ENCODE data around the gene RNF144A. TPM values are rescaled to one million over a fixed set of nuclear protein-coding genes. Genes with fewer than 3 reads are reported as not detected.
A peak's percentile ranks its signal among the peaks of the same experiment; 100 is the strongest.

Gene RNF144A
- total and polyA plus RNA-seq, 10 of the 15 experiments (the other 5 are each of a cell fraction or from before 2014, with no cell fraction given) = 0.02 to 12.1 (median 0.48) TPM; not detected in 1

DNA sequence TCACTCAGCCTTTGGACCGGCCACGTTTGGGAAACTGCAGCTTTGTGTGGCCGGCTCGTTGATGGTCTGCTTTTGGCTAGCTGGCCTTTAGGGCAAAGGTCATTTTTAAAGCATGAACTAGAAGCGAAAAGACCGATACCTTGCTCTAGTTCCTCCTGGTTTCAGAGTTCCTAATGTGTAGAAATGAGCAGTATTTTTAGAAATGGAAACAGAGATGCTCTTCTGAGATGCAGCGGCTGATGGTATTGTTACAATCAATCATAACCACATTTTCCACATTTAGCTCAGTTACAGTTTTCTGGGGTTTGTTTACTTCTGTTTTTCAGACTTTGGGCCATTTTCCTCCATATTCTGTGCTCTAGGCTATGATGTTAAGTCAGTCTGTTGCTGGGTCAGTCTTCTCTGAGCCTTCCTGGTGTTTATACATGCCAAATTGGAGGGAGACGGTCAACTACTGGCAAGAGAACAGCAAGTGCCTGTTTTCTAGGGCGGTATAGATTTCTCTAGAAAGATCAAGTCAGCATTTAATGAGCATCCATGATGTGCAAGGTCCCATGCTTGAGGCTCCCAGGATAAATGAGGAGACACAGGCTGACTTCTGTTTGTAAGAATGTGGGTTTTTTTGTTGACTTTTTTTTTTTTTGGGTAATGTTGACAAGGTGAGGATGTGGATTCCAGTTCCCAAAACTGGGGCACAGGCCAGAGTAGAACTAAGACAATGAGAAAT lies 28.0 kb downstream of the RNF144A start (continued):
- TF ChIP-seq, protein P1, sequence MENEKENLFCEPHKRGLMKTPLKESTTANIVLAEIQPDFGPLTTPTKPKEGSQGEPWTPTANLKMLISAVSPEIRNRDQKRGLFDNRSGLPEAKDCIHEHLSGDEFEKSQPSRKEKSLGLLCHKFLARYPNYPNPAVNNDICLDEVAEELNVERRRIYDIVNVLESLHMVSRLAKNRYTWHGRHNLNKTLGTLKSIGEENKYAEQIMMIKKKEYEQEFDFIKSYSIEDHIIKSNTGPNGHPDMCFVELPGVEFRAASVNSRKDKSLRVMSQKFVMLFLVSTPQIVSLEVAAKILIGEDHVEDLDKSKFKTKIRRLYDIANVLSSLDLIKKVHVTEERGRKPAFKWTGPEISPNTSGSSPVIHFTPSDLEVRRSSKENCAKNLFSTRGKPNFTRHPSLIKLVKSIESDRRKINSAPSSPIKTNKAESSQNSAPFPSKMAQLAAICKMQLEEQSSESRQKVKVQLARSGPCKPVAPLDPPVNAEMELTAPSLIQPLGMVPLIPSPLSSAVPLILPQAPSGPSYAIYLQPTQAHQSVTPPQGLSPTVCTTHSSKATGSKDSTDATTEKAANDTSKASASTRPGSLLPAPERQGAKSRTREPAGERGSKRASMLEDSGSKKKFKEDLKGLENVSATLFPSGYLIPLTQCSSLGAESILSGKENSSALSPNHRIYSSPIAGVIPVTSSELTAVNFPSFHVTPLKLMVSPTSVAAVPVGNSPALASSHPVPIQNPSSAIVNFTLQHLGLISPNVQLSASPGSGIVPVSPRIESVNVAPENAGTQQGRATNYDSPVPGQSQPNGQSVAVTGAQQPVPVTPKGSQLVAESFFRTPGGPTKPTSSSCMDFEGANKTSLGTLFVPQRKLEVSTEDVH (IDR thresholded peaks at IDR 0.05; ENCODE audit: low read depth, partially characterized antibody) = no peak
- TF ChIP-seq RUNX3 (IDR thresholded peaks at IDR 0.05; ENCODE audit: low read length) = peak; percentile 96

DNA sequence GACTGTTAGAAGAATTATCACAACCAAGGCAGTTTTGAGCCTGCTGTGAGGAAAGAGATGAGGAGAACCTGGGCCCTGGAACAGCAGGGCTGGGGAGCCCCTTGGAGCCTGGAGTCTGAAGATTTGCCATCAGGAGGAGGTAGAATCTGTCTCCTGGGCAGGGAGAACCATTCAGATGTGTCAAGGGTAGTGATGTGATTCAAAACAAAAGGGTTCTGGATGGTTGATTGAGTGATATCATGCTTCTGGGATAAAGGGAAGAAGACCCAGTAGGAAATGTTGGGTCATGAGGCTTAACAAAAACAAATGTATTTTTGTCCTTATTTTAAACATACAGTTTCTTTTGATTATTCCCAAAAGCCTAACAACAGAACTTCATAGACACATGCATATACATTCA lies 28.6 kb downstream of the RNF144A start:
- DNase-seq (ENCODE audit: low read depth, low spot score) (no peak), ATAC-seq (peak; percentile 23), FAIRE-seq (no peak)
- no peak for TF ChIP-seq SREBF2 (IDR thresholded peaks at IDR 0.05; ENCODE audit: low read length)
- no peak for TF ChIP-seq FOXM1 (IDR thresholded peaks at IDR 0.05; ENCODE audit: low read depth, low read length)
- intact Hi-C loops (cut with micrococcal nuclease; ENCODE audit: unreplicated experiment) = loop anchor here (1.0 kb wide), 1 partner anchor 14 kb away; no protein-coding TSS in a partner anchor
- Histone ChIP-seq H3K9me3 (replicated peaks; ENCODE audit: control insufficient read depth, insufficient read depth, low read length) (no peaks in the 10 kb centered on the region), H3K4me1 (ENCODE audit: control insufficient read depth, insufficient read depth, low read length) (peaks cover 25% of the 10 kb centered on the region), H3K27ac (ENCODE audit: control insufficient read depth, insufficient read depth) (0 out of 2 replicates have a peak overlapping the region, but pooled peaks have one; percentile 6), H3K4me3 (no peak overlapping the region), H2AFZ (ENCODE audit: control insufficient read depth, low read depth, low read length) (no peak overlapping the region), H3K9ac (ENCODE audit: control insufficient read depth, insufficient read depth, low read length) (no peak overlapping the region), H3K36me3 (ENCODE audit: control insufficient read depth in 2 of 2, insufficient read depth in 2 of 2, low read length in 1 of 2) (peaks cover 0 to 2% of the 10 kb centered on the region in 2 experiments; a peak in 2 of 4 replicates), H3K4me2 (ENCODE audit: control insufficient read depth, insufficient read depth) (peak overlapping the region; percentile 74), H4K20me1 (ENCODE audit: control insufficient read depth, insufficient read depth) (no peaks in the 10 kb centered on the region), H3K27me3 (replicated peaks in 1 of 2; ENCODE audit: control insufficient read depth in 2 of 2, insufficient read depth in 2 of 2, low read length in 1 of 2) (no peaks in the 10 kb centered on the region), H3K79me2 (ENCODE audit: control insufficient read depth, insufficient read depth, low read length) (no peaks in the 10 kb centered on the region)
- no TSS peak for BruUV-seq (replicated peaks)
- SMC1A ChIA-PET (ENCODE audit: uncharacterized antibody, unreplicated experiment) = interaction anchor here (1.0 to 4.2 kb wide), 11 partner anchors 11 to 69 kb away, joined by 3 to 30 read pairs (median 5); no protein-coding TSS in a partner anchor
- RAD21 ChIA-PET (ENCODE audit: unreplicated experiment) = interaction anchor here (0.6 to 3.3 kb wide), 4 partner anchors 30 to 113 kb away, joined by 3 to 16 read pairs (median 4); no protein-coding TSS in a partner anchor
- in situ Hi-C loops (cut with MboI) = no loop called here
- CTCF ChIA-PET = interaction anchor here (0.5 to 3.4 kb wide), 6 partner anchors 30 to 1969 kb away, joined by 3 to 25 read pairs (median 6); no protein-coding TSS in a partner anchor
- POLR2A ChIA-PET = interaction anchor here (3.4 kb wide), 1 partner anchor 36 kb away, joined by 11 read pairs; no protein-coding TSS in a partner anchor
